ENCODE measurements around the gene ASPHD1.

Gene ASPHD1

DNA sequence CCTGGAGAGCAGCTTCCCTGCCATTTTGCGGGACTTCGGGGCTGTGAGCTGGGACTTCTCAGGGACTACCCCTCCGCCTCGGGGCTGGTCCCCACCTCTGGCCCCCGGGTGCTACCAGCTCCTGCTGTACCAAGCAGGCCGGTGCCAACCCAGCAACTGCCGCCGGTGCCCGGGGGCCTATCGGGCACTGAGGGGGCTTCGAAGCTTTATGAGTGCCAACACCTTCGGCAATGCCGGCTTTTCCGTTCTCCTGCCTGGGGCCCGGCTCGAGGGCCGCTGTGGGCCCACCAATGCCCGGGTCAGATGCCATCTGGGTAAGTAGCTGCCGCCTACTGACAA is 1.3 kb downstream of the ASPHD1 start:
- Histone ChIP-seq H3K9ac (ENCODE audit: insufficient read length, low read depth) (peak overlapping the region; percentile 87), H3K4me3 (ENCODE audit: insufficient read length, low read depth) (peak overlapping the region; percentile 83), H3K4me1 (ENCODE audit: insufficient read depth, insufficient read length) (peaks cover 9% of the 10 kb centered on the region), H3K36me3 (ENCODE audit: insufficient read depth, insufficient read length, low read length) (peaks cover 34% of the 10 kb centered on the region), H3K9me3 (ENCODE audit: insufficient read depth, low read length) (no peaks in the 10 kb centered on the region), H3K27me3 (ENCODE audit: insufficient read depth, insufficient read length) (no peaks in the 10 kb centered on the region)
- no peak for TF ChIP-seq SUZ12 (IDR thresholded peaks at IDR 0.05; ENCODE audit: extremely low read depth, insufficient read depth, insufficient read length)
- no peak for TF ChIP-seq ZNF274 (IDR thresholded peaks at IDR 0.05; ENCODE audit: low read depth, low read length)
- TF ChIP-seq YY1 (IDR thresholded peaks at IDR 0.05; ENCODE audit: insufficient read depth, insufficient read length): no peak
- no peak for DNase-seq (ENCODE audit: low read depth, low spot score)

DNA sequence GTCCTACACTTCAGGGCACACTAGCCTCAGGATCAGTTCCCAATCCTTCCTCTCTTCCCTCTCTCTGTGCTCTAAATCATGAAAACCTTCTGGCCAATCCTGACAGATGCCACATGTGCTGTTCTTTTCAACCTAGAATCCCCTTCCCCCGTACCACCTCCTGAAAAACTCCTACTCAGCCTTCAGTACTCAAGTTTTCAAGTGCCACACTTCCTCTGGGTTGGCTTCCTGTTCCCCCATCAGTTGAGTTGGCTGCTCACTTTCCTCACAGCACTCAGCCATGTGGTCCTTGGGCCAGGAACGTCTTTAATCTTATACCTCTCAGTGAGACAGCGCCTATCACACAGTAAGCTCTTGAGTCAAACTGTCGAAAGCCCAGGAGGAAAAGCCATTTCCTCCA is 3.3 kb downstream of the ASPHD1 start:
- Histone ChIP-seq H3K4me1 (ENCODE audit: insufficient read depth, insufficient read length) (peaks cover 3% of the 10 kb centered on the region), H3K9me3 (ENCODE audit: insufficient read depth, low read length) (no peaks in the 10 kb centered on the region), H3K4me3 (ENCODE audit: insufficient read length, low read depth) (no peak overlapping the region), H3K36me3 (ENCODE audit: insufficient read depth, insufficient read length, low read length) (peaks cover 46% of the 10 kb centered on the region), H3K9ac (ENCODE audit: insufficient read length, low read depth) (no peak overlapping the region), H3K27me3 (ENCODE audit: insufficient read depth, insufficient read length) (no peaks in the 10 kb centered on the region)
- DNase-seq (ENCODE audit: low read depth, low spot score): no peak
- no peak for TF ChIP-seq YY1 (IDR thresholded peaks at IDR 0.05; ENCODE audit: insufficient read depth, insufficient read length)
- TF ChIP-seq ZNF274 (IDR thresholded peaks at IDR 0.05; ENCODE audit: low read depth, low read length): no peak
- TF ChIP-seq SUZ12 (IDR thresholded peaks at IDR 0.05; ENCODE audit: extremely low read depth, insufficient read depth, insufficient read length): no peak

DNA sequence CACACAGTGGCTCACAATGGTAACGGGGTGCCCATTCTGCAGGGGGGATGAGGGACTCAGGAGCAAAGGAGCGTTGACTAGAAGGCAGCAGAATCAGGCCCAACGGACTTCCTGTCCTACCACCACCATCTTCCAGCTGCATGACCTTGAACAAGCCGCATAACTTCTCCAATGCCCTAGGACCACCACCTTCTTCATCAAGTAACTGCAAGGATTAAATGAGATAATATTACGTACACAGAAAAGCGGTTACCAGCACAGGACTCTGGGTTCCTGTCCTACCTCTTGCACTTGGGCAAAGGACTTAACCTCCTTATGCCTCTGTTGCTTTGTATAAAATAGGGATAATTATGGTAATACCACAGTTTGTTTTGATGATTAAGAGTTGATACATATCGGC is 4.7 kb downstream of the ASPHD1 start:
- Histone ChIP-seq H3K4me1 (ENCODE audit: insufficient read depth, insufficient read length) (peaks cover 3% of the 10 kb centered on the region), H3K9ac (ENCODE audit: insufficient read length, low read depth) (no peak overlapping the region), H3K4me3 (ENCODE audit: insufficient read length, low read depth) (no peak overlapping the region), H3K27me3 (ENCODE audit: insufficient read depth, insufficient read length) (no peaks in the 10 kb centered on the region), H3K36me3 (ENCODE audit: insufficient read depth, insufficient read length, low read length) (peaks cover 48% of the 10 kb centered on the region), H3K9me3 (ENCODE audit: insufficient read depth, low read length) (no peaks in the 10 kb centered on the region)
- DNase-seq (ENCODE audit: low read depth, low spot score): no peak
- TF ChIP-seq YY1 (IDR thresholded peaks at IDR 0.05; ENCODE audit: insufficient read depth, insufficient read length) (no peak), SUZ12 (IDR thresholded peaks at IDR 0.05; ENCODE audit: extremely low read depth, insufficient read depth, insufficient read length) (no peak), ZNF274 (IDR thresholded peaks at IDR 0.05; ENCODE audit: low read depth, low read length) (no peak)

DNA sequence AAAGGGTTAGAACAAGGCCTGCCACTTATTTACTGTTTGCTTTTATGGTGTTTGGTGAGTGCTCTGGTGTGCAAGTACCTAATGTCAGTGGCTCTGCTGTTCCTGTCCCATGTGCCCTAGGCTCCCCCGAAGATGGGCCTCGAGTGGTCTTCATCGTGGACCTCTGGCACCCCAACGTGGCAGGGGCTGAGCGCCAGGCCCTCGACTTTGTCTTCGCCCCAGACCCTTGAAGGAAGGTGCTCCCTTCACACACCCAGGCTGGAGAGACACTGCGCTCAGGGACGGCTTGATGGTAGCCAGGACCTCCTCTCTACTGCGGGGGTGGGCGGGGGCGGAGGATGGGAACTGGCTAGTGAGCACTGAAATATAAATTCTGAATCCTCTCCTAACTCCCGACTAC is 5.4 kb downstream of the ASPHD1 start:
- H3K27me3 ChIP-seq (ENCODE audit: insufficient read depth, insufficient read length): no peaks in the 10 kb centered on the region
- peaks cover 3% of the 10 kb centered on the region for H3K4me1 ChIP-seq (ENCODE audit: insufficient read depth, insufficient read length)
- H3K4me3 ChIP-seq (ENCODE audit: insufficient read length, low read depth): no peak overlapping the region
- H3K9ac ChIP-seq (ENCODE audit: insufficient read length, low read depth): no peak overlapping the region
- no peaks in the 10 kb centered on the region for H3K9me3 ChIP-seq (ENCODE audit: insufficient read depth, low read length)
- no peak for TF ChIP-seq SUZ12 (IDR thresholded peaks at IDR 0.05; ENCODE audit: extremely low read depth, insufficient read depth, insufficient read length)
- no peak for TF ChIP-seq ZNF274 (IDR thresholded peaks at IDR 0.05; ENCODE audit: low read depth, low read length)
- no peak for TF ChIP-seq YY1 (IDR thresholded peaks at IDR 0.05; ENCODE audit: insufficient read depth, insufficient read length)
- DNase-seq (ENCODE audit: low read depth, low spot score): no peak
- peaks cover 52% of the 10 kb centered on the region for H3K36me3 ChIP-seq (ENCODE audit: insufficient read depth, insufficient read length, low read length)

DNA sequence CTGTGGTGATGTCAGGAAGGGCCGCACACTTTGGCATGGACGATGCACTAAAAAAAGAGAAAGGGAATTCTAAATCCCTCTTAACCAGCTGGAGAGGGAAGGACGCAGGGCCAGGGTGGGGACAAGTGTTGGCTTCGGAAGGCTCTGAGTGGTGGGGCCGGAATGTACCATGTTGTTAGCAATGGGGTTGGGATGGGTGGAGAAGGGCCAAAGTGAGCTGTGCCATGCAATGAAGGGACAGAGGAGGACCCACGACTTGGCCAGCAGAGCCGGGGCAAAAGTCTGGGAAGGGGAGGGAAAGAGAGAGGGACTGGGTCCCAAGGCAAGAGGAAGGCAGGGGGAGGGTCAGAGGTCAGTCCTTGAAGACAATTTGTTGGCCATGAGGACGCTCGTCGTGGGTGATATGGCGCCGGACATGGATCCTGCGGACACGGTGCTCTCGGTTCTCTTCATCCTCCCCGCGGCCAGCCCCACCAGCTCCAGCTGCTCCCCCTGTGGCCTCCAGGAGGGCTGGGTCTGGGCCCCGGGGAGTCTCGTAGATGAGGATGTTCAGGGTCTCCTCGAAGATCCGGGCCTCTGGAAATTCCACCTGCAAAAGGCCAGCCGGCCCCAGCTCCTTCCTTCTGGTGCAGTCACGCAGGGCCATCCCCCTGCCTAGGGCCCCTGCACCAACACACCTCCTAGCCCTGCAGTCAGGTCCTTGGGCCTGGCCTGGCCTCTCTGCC is 6.4 kb downstream of the ASPHD1 start:
- Histone ChIP-seq H3K9me3 (ENCODE audit: insufficient read depth, low read length) (no peaks in the 10 kb centered on the region), H3K27me3 (ENCODE audit: insufficient read depth, insufficient read length) (no peaks in the 10 kb centered on the region), H3K36me3 (ENCODE audit: insufficient read depth, insufficient read length, low read length) (peaks cover 62% of the 10 kb centered on the region), H3K4me3 (ENCODE audit: insufficient read length, low read depth) (no peak overlapping the region), H3K4me1 (ENCODE audit: insufficient read depth, insufficient read length) (peaks cover 8% of the 10 kb centered on the region), H3K9ac (ENCODE audit: insufficient read length, low read depth) (no peak overlapping the region)
- TF ChIP-seq SUZ12 (IDR thresholded peaks at IDR 0.05; ENCODE audit: extremely low read depth, insufficient read depth, insufficient read length): no peak
- TF ChIP-seq YY1 (IDR thresholded peaks at IDR 0.05; ENCODE audit: insufficient read depth, insufficient read length): no peak
- TF ChIP-seq ZNF274 (IDR thresholded peaks at IDR 0.05; ENCODE audit: low read depth, low read length): no peak
- no peak for DNase-seq (ENCODE audit: low read depth, low spot score)

DNA sequence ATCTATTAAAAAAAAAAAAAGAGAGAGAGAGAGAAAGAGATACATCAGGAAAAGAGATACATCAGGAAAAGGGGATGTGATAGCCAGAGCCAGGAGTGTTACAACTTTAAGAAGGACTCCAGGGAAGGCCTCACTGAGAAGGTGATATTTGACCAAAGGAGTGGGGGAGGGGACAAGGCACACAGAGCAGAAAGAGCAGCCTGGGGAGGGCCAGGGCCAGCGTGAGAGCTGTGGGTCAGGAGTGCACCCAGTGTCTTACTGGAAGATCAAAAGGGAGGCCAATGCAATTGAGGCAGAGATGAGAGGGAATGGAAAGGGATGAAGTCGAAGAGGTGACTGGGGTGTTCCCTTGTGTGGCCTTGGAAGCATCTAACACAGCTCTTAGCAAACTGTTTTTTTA is 7.7 kb downstream of the ASPHD1 start:
- Histone ChIP-seq H3K9ac (ENCODE audit: insufficient read length, low read depth) (peak overlapping the region; percentile 50), H3K36me3 (ENCODE audit: insufficient read depth, insufficient read length, low read length) (peaks cover 62% of the 10 kb centered on the region), H3K9me3 (ENCODE audit: insufficient read depth, low read length) (no peaks in the 10 kb centered on the region), H3K4me3 (ENCODE audit: insufficient read length, low read depth) (no peak overlapping the region), H3K27me3 (ENCODE audit: insufficient read depth, insufficient read length) (no peaks in the 10 kb centered on the region), H3K4me1 (ENCODE audit: insufficient read depth, insufficient read length) (peaks cover 10% of the 10 kb centered on the region)
- DNase-seq (ENCODE audit: low read depth, low spot score): no peak
- TF ChIP-seq YY1 (IDR thresholded peaks at IDR 0.05; ENCODE audit: insufficient read depth, insufficient read length): no peak
- no peak for TF ChIP-seq ZNF274 (IDR thresholded peaks at IDR 0.05; ENCODE audit: low read depth, low read length)
- no peak for TF ChIP-seq SUZ12 (IDR thresholded peaks at IDR 0.05; ENCODE audit: extremely low read depth, insufficient read depth, insufficient read length)

DNA sequence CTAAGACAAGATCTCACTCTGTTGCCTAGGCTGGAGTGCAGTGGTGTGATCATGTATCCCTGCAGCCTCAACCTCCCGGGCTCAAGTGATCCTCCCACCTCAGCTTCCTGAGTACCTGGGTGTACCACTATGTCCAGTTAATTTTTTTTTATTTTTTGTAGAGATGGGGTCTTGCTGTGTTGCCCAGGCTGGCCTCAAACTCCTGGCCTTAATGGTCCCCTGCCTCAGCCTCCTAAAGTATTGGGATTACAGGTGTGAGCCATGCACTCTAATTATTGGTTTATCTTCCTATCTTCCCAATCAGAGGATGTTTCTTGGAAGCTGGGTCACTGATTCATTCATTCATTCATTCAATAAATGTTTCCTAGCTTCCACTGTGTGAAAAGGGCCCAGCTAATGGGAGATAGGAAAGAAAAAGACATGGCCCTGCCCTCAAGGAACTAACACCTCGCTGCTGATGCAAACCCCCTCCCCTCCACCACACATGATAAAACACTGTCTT is 8.5 kb downstream of the ASPHD1 start:
- Histone ChIP-seq H3K4me3 (ENCODE audit: insufficient read length, low read depth) (no peak overlapping the region), H3K9me3 (ENCODE audit: insufficient read depth, low read length) (no peaks in the 10 kb centered on the region), H3K9ac (ENCODE audit: insufficient read length, low read depth) (no peak overlapping the region), H3K27me3 (ENCODE audit: insufficient read depth, insufficient read length) (no peaks in the 10 kb centered on the region), H3K36me3 (ENCODE audit: insufficient read depth, insufficient read length, low read length) (peaks cover 63% of the 10 kb centered on the region), H3K4me1 (ENCODE audit: insufficient read depth, insufficient read length) (peaks cover 10% of the 10 kb centered on the region)
- DNase-seq (ENCODE audit: low read depth, low spot score): no peak
- TF ChIP-seq ZNF274 (IDR thresholded peaks at IDR 0.05; ENCODE audit: low read depth, low read length) (no peak), YY1 (IDR thresholded peaks at IDR 0.05; ENCODE audit: insufficient read depth, insufficient read length) (no peak)
